SK-N-MC (cell line): Measurements from ENCODE around the gene SHB.

ENCODE experiments used
- DNase-seq: peaks from one replicate; pipeline ENCODE4 v3.0.0-alpha.2; 2011; ENCODE audit warnings: low read depth, low spot score
- H3K27ac ChIP-seq: fragments of 200-600 bp; sonication (generic); 2 replicates; pipeline ENCODE4 v1.5.1; 2016; ENCODE audit warnings: mixed run types
- H3K36me3 ChIP-seq: fragments of 200-600 bp; sonication (generic); 2 replicates; pipeline ENCODE4 v1.6.1; 2017; ENCODE audit warnings: antibody characterized with exemption, low read length, mixed read lengths; ENCODE audit not compliant: insufficient read depth
- H3K4me3 ChIP-seq: fragments of 200-600 bp; sonication (generic); 2 replicates; pipeline ENCODE4 v1.5.1; 2016
- H3K9ac ChIP-seq: fragments of 200-600 bp; sonication (generic); 2 replicates; pipeline ENCODE4 v1.8.0; 2017; ENCODE audit warnings: mixed run types, mixed read lengths; ENCODE audit not compliant: insufficient read length
- H3K9me3 ChIP-seq: fragments of 200-600 bp; sonication (generic); 2 replicates; pipeline ENCODE4 v1.6.1; 2017; ENCODE audit warnings: low read depth, mild to moderate bottlenecking, antibody characterized with exemption, low read length, moderate library complexity, mixed read lengths
- EZH2 ChIP-seq: fragments of 200-600 bp; sonication (generic); IDR thresholded peaks from one replicate; pipeline ENCODE4 v1.6.1; 2017; ENCODE audit warnings: antibody characterized with exemption
- FOXP2 ChIP-seq: optimal IDR thresholded peaks from 2 replicates; pipeline ENCODE3; 2011; ENCODE audit warnings: mild to moderate bottlenecking, moderate library complexity; ENCODE audit not compliant: insufficient read depth; ENCODE audit errors: extremely low read length, control extremely low read depth
- POLR2AphosphoS5 ChIP-seq: IDR thresholded peaks from 2 replicates; pipeline ENCODE4 v1.6.1; 2012; ENCODE audit warnings: mild to moderate bottlenecking, low read depth, low read length, borderline replicate concordance

Gene SHB

DNA sequence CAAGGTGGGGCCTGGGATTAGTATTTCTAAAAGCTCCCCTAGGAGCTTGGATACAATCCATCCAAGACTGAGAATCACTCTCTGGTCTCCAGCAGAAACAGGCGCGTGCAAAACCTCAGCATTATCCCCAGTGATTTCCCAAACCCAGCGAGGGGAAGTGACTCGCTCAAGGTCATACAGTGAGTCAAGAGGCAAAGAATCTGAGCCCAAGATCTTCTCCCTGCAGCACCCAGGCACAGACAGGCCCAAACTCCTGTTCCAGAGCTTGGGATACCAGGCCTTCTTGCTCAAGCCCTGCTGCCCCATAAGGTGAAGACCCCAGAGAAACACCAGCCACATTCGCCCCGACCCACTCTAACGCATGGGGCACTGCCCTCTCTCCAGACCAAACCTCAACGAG lies 33.2 kb downstream of the SHB start:
- no peaks in the 10 kb centered on the region for H3K9me3 ChIP-seq
- H3K4me3 ChIP-seq, result no peak overlapping the region
- no peak for DNase-seq
- no peak overlapping the region for H3K27ac ChIP-seq
- H3K9ac ChIP-seq, result no peak overlapping the region
- H3K36me3 ChIP-seq, result no peaks in the 10 kb centered on the region
- TF ChIP-seq FOXP2 (no peak), EZH2 (no peak), POLR2AphosphoS5 (no peak)

DNA sequence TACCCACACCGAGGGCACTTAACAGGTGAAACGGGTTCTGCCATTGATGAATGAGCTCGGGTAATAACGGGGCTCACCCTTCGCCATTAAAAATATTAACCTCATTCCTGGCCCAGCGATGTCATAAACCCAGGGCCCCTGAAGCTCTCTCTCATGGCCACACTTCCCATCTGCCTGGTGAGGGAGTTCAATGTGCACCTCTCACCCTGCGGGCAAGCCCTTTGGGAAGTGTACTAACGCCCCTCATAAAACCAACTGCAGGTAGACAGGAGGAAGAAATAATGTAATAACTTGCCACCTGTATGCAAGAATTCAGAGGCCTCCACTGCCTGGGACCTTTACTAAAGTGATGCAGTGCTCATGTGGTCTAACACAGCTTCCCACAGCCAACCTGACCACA lies 35.1 kb downstream of the SHB start:
- no peak overlapping the region for H3K27ac ChIP-seq
- no peak for DNase-seq
- no peak overlapping the region for H3K9ac ChIP-seq
- H3K36me3 ChIP-seq, result no peaks in the 10 kb centered on the region
- H3K9me3 ChIP-seq, result no peaks in the 10 kb centered on the region
- TF ChIP-seq FOXP2 (no peak), EZH2 (no peak), POLR2AphosphoS5 (no peak)
- H3K4me3 ChIP-seq, result no peak overlapping the region

DNA sequence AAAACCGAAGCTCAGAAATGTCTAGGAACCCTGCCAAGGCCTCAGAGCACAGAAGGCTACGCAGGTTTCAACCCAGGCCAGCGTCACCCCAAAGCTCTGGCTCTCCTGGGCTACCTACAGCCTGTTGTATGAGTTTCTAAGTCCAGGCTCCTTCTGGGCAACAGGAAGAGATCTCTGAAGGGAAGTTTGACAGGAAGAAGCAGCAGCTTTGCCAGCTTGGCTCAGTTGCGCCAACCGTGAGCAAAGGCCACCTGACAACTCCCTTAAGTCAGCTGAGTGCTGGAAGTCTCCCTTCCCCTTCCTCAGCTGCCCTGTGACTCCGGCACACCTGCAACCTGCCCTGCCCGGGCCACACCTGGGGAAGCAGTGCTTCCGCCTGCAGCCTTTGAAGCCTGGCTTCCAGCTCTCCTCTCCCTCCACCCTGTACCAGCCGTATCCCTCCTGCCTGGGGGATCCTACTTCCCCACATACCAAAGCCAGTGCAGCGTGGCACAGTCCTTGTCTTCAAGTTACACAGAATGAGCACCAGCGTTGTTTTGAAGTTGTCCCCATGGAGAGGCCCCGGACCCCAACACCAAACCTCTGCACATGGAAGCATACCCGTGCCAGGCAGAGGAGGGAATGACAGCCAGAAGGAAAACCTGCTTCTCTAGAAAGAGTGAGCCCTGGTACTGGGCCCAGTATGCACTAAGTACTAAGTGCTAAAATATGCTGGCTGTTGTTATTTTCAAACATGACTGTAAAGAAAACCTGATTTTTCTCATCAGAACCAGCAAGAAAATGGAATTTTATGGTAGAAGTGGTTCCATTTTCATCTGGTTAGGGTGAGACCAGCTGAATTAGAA lies 36.5 kb downstream of the SHB start:
- DNase-seq, result no peak
- TF ChIP-seq EZH2 (no peak), POLR2AphosphoS5 (no peak), FOXP2 (no peak)
- Histone ChIP-seq H3K36me3 (no peaks in the 10 kb centered on the region), H3K9me3 (no peaks in the 10 kb centered on the region), H3K27ac (no peak overlapping the region), H3K9ac (no peak overlapping the region), H3K4me3 (no peak overlapping the region)

GRCh38 chr9:38031594-38031993 lies 37.4 kb downstream of the SHB start:
- no peak for DNase-seq
- no peak overlapping the region for H3K27ac ChIP-seq
- H3K9ac ChIP-seq, result no peak overlapping the region
- no peak for TF ChIP-seq POLR2AphosphoS5
- TF ChIP-seq FOXP2, result no peak
- H3K9me3 ChIP-seq, result no peaks in the 10 kb centered on the region
- H3K36me3 ChIP-seq, result no peaks in the 10 kb centered on the region
- H3K4me3 ChIP-seq, result no peak overlapping the region

GRCh38 chr9:38030658-38031057 lies 38.4 kb downstream of the SHB start:
- no peak for TF ChIP-seq POLR2AphosphoS5
- TF ChIP-seq FOXP2, result no peak
- no peak for TF ChIP-seq EZH2
- H3K27ac ChIP-seq, result no peak overlapping the region

GRCh38 chr9:38029915-38030638 lies 39.0 kb downstream of the SHB start:
- DNase-seq, result no peak
- Histone ChIP-seq H3K36me3 (no peaks in the 10 kb centered on the region), H3K27ac (no peak overlapping the region), H3K9ac (no peak overlapping the region), H3K9me3 (no peaks in the 10 kb centered on the region), H3K4me3 (no peak overlapping the region)
- no peak for TF ChIP-seq EZH2
- no peak for TF ChIP-seq POLR2AphosphoS5
- TF ChIP-seq FOXP2, result no peak

More at GRCh38 chr9:38030658-38031057, 38.4 kb downstream of the SHB start:
- no peak overlapping the region for H3K4me3 ChIP-seq
- DNase-seq, result no peak
- no peaks in the 10 kb centered on the region for H3K9me3 ChIP-seq
- H3K36me3 ChIP-seq, result no peaks in the 10 kb centered on the region
- no peak overlapping the region for H3K9ac ChIP-seq

DNA sequence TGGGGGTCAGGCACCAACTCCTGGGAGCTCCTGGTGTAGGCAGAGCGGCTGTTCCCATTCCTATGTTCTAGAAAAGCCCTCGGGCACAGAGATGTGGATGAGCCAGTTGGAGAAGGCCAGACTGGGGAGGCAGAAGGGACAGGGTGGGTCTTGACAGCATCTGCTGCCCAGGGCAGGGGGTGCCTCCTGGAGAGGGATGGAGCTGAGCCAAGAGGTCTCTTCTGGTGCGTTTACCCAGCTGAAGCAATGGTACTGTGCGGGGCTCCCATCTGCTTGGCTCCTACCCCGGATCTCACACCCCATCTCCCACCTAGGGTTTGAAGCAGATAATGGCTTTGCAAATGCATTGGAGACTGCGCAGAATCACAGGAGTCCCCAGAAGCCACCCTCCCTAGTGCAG lies 41.3 kb downstream of the SHB start:
- no peak for DNase-seq
- Histone ChIP-seq H3K9ac (no peak overlapping the region), H3K4me3 (no peak overlapping the region), H3K27ac (peak overlapping the region; percentile 77; the same call in 1 of the 2 replicates), H3K36me3 (no peaks in the 10 kb centered on the region), H3K9me3 (no peaks in the 10 kb centered on the region)
- TF ChIP-seq EZH2, result no peak
- no peak for TF ChIP-seq FOXP2
- TF ChIP-seq POLR2AphosphoS5, result no peak

DNA sequence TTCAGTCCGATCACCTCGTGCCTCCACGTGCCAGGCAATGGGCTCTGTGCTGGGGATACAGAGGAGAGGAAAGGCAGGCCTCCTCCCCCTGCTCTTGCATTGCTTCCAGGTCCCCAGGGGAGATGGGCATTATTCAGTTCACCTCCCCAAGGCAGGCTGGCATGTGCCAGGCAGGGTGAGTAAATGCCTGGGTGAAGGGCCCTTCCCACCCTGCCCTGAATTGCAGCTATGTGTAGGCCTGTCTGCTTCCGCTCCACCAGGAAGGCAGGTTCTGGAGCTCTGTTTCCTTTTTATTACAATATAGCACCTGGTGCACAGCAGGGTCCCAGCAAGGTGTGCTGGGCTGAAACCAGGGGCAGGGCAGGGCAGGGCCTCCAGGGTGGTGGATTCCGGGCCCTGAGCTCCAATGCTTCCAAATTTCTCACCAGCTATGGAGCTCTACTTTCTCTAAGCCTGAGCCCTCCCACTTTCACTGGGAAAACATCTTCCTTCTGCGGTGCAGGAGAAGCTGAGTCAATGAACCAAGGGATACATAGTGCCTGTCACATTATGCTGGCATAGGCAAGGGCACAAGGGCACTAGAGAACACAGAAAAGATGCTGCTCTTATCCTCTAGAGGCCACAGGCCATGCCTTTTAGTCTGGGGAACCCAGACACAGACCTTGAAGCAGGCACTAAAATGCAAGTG lies 42.0 kb downstream of the SHB start:
- TF ChIP-seq FOXP2 (no peak), POLR2AphosphoS5 (no peak), EZH2 (no peak)
- peak overlapping the region; percentile 53 for H3K4me3 ChIP-seq
- H3K27ac ChIP-seq, result peak overlapping the region; percentile 89
- no peaks in the 10 kb centered on the region for H3K9me3 ChIP-seq
- peak overlapping the region; percentile 36 for H3K9ac ChIP-seq
- DNase-seq, result no peak
- H3K36me3 ChIP-seq, result no peaks in the 10 kb centered on the region
